GM12801 (cell line): ENCODE data around the gene PRDX6.

Experiments used
- TF ChIP-seq, protein P1 (sequence below): IDR thresholded peaks from one replicate; pipeline ENCODE4 v1.5.1; 2011; ENCODE audit warnings: control low read depth; ENCODE audit not compliant: insufficient read length; ENCODE audit errors: extremely low read depth

Gene PRDX6

DNA sequence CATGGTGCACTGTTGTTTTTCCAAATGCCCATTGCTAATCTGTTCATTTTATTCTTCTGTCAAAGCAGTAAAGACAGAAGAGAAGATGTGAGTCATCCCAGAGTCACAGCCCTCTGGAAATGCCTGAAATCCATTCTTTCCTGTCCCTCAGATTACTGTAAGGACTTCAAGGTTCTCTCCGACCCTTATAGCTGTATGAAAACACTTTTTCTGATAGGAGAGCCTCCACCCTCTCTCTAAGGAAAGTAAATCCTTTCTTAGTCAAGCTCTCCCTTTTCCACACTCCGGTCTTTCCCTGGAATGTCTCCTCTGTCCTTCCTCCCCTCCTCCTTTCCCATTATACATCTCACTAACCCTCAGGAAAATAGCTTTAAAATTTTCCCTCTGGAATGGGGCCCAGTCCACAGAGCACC, 3.5 kb upstream of the PRDX6 start:
- TF ChIP-seq, protein P1, sequence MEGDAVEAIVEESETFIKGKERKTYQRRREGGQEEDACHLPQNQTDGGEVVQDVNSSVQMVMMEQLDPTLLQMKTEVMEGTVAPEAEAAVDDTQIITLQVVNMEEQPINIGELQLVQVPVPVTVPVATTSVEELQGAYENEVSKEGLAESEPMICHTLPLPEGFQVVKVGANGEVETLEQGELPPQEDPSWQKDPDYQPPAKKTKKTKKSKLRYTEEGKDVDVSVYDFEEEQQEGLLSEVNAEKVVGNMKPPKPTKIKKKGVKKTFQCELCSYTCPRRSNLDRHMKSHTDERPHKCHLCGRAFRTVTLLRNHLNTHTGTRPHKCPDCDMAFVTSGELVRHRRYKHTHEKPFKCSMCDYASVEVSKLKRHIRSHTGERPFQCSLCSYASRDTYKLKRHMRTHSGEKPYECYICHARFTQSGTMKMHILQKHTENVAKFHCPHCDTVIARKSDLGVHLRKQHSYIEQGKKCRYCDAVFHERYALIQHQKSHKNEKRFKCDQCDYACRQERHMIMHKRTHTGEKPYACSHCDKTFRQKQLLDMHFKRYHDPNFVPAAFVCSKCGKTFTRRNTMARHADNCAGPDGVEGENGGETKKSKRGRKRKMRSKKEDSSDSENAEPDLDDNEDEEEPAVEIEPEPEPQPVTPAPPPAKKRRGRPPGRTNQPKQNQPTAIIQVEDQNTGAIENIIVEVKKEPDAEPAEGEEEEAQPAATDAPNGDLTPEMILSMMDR: no peak

GRCh38 chr1:173474097-173474779, 2.9 kb upstream of the PRDX6 start:
- TF ChIP-seq, protein P1: no peak

DNA sequence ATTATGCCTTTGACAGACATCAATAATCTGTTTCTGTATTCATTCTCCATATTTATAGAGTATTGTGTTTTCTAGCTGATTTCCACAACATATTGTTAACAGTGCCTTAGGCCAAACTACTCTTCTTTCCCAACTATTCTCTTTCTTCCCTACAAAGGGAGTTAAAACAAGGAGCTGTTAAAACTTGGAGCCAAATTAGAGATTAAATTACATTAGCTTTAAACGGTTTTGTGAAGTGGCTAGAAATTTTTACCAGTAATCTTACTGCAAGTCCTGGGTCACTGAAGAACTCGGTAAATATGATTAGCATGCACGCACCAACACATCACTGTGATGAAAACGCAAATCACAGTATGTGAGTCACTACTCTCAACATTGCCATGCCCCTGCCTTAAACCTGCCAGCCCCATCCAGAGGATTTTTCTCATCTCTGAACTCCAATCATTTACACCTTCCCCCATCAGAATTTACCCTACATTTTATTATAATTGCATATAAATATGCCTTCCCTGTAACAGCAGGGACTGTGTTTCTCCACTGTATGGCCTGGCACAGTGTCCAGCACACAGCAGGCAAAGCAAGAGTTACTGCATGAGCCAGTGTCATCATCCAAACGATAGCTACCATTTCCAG, 1.5 kb upstream of the PRDX6 start:
- TF ChIP-seq, protein P1: no peak

GRCh38 chr1:173476197-173476664, 904 bp upstream of the PRDX6 start:
- TF ChIP-seq, protein P1: no peak

DNA sequence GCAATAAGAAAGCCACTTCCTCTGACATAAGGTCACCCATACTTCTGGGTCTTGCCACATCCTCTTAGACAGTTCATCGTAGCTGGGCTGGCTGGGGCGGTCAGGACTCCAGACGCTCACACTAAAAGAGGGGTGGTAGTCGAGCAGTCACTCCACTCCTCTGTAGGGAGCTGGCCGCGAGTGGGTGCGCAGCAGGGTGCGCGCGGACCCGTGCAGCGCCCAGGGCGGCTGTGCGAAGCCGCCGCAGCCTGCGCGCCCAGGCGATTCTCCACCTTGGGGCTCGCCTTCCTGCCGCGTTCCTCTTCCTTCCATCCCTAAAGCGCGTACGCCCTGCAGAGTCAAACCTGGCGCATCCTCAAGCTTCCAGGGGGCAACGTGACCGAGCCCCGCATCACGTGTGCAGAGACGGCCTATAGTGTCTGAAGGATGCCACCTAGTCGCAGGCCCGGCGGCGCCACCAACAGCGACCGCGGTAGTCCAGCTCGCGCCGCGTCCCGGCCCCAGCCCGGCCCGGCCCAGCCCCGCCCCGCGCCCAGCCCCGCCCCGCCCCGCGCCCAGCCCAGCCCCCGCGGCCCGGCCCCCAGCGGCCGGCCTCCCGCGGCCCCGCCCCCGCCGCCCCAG, 360 bp upstream of the PRDX6 start:
- TF ChIP-seq, protein P1: no peak

DNA sequence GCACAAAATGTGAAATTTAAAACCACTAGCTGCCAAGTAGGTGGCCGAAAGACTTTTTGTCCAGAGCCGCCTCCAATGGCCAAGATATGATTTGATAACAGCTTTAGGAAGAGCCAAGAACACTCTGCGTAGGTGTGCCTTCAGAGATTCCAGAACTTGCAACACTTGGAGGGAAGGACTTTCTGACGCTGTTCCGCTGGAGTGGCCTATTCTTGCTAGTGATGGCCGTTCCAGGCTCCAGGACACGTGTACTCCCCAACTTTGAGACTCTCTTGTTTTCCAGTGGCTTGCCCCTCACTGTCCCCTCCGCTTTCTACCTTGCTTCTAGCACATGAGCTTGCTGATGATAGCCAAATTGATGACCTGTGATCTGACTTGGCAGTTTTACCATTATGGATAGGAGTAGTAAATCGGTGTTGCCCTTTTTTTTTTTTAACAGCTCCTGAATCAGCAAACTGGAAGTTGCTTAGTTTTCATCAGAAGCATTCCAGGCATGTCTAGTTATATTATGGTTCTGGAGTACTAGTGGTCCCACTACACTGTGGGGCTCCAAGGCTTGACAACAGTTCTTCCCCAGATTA, 1.0 kb downstream of the PRDX6 start:
- TF ChIP-seq, protein P1: no peak

- TF ChIP-seq, protein P1: no peak
Observed at GRCh38 chr1:173479649-173480048, 2.5 kb downstream of the PRDX6 start.
